Measurements from ENCODE around the gene CHST4.

DNA sequence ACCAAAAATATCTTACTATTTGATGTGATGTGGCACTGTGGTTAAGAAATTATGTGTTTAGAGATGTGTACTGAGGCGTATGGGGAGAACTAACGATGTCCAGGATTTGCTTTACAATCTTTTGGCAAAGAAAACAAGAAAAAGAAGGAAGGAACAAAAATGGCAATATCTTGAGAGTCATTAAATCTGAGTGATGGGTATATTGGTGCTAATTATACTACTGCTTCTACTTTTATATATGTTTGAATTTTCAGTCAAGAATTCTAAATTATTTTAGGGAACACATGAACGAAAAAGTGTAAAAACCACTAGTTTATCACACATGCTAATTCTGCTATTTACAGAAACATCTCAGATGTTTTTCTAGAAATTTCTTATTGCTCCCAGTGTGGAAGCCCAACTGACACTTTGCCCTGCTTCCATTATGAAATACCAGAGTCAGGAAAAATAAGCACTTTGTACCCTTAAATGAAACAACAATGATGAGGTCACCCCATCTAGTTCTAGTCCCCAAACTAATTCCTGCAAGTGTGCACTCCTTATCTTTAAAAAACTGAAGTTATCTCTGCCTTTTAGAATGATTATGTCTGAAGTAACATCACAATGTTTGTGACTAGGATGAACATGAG lies 31.8 kb downstream of the CHST4 start:
- TF ChIP-seq CTCF (IDR thresholded peaks at IDR 0.05; ENCODE audit: insufficient read depth, low read depth, low read length) (no peak), EZH2 (IDR thresholded peaks at IDR 0.05; ENCODE audit: insufficient read depth, low read length) (no peak)
